HCT116 (cell line): ENCODE data around the gene PTPRS. TPM values are rescaled to one million over a fixed set of nuclear protein-coding genes. Genes with fewer than 3 reads are reported as not detected.

ENCODE experiments used
- ATAC-seq: fragments of 200-7000 bp; cut with Tn5 transposase; 2 replicates; pipeline ENCODE4 v1.9.1; 2020; ENCODE audit warnings: mild to moderate bottlenecking, moderate library complexity
- BruUV-seq: library from RNA; stranded (reverse); fragments of 400-500 nt; replicated peaks from 2 replicates; lab custom pipeline; 2021; lab: Mats Ljungman, UMichigan
- CTCF ChIA-PET: fragments of 300-600 bp; sonication (Branson Sonifier 250); formaldehyde crosslinking; loops from one replicate; lab custom pipeline; 2021; ENCODE audit warnings: antibody characterized with exemption; lab: Charles Lee
- POLR2A ChIA-PET: fragments of 300-600, 350-600 bp; sonication (Branson Sonifier 250); formaldehyde crosslinking; loops from one replicate; lab custom pipeline; 2021; ENCODE audit warnings: antibody characterized with exemption; lab: Charles Lee
- RAD21 ChIA-PET, 2 experiments: fragments of 300-600 bp; sonication (Branson Sonifier 250); formaldehyde crosslinking; loops; one replicate each; lab custom pipeline; 2023; ENCODE audit warnings: low total read pairs in 2 of 2; ENCODE audit not compliant: uncharacterized antibody in 2 of 2, unreplicated experiment in 2 of 2, low non-redundant PET in 1 of 2; lab: Charles Lee
- DNase-seq: peaks from one replicate; pipeline ENCODE4 v3.0.0-alpha.2; 2010; ENCODE audit warnings: low read depth, low spot score
- H2AFZ ChIP-seq: fragments of 200-600 bp; shearing (Covaris generic), sonication (generic); 2 replicates; pipeline ENCODE4 v1.6.1; 2017; ENCODE audit warnings: low read depth, mixed run types, mixed read lengths, antibody characterized with exemption, low read length; ENCODE audit not compliant: poor library complexity, severe bottlenecking
- H3K27ac ChIP-seq: 2 replicates; pipeline ENCODE4 v1.5.1; 2012; ENCODE audit warnings: low read depth, low read length
- H3K27me3 ChIP-seq: fragments of 200-600 bp; sonication (generic); 2 replicates; pipeline ENCODE4 v1.6.1; 2016; ENCODE audit warnings: mixed run types, low read length, mixed read lengths; ENCODE audit not compliant: insufficient read depth
- H3K36me3 ChIP-seq, 2 experiments: fragments of 200-500 bp in 1 of 2; fragments of 200-600 bp in 1 of 2; sonication (Bioruptor generic) in 1 of 2; sonication (generic) in 1 of 2; 2 replicates each; pipeline versions ENCODE4 v1.5.1 to v1.6.1; 2014 to 2016; ENCODE audit warnings: low read length in 2 of 2, inconsistent platforms in 1 of 2, mixed read lengths in 1 of 2, mixed run types in 1 of 2; ENCODE audit not compliant: insufficient read depth in 2 of 2, control insufficient read depth in 1 of 2
- H3K4me1 ChIP-seq, 2 experiments: fragments of 200-600 bp in 1 of 2; sonication (generic) in 1 of 2; 2 replicates each; pipeline versions ENCODE4 v1.5.1 to v1.6.1; 2012 to 2017; ENCODE audit warnings: low read length in 2 of 2, inconsistent platforms in 1 of 2, mild to moderate bottlenecking in 1 of 2, mixed read lengths in 1 of 2, mixed run types in 1 of 2, moderate library complexity in 1 of 2; ENCODE audit not compliant: insufficient read depth in 2 of 2, control insufficient read depth in 1 of 2
- H3K4me2 ChIP-seq: fragments of 200-600 bp; sonication (generic); 2 replicates; pipeline ENCODE4 v1.6.1; 2017; ENCODE audit warnings: mixed run types, low read length, mixed read lengths
- H3K4me3 ChIP-seq, 2 experiments: fragments of 200-600 bp in 1 of 2; sonication (generic) in 1 of 2; replicated peaks in 1 of 2; 2 replicates each; pipeline ENCODE4 v1.5.1; 2011 to 2016; ENCODE audit warnings: low read length in 2 of 2, control low read depth in 1 of 2, low read depth in 1 of 2, mild to moderate bottlenecking in 1 of 2, mixed read lengths in 1 of 2, mixed run types in 1 of 2
- H3K79me2 ChIP-seq: fragments of 200-600 bp; sonication (generic); 2 replicates; pipeline ENCODE4 v1.6.1; 2017; ENCODE audit warnings: mild to moderate bottlenecking, mixed run types, low read length, moderate library complexity, mixed read lengths; ENCODE audit not compliant: insufficient read depth
- H3K9ac ChIP-seq: fragments of 200-600 bp; sonication (generic); 2 replicates; pipeline ENCODE4 v1.6.1; 2016; ENCODE audit warnings: low read length, mixed read lengths
- H3K9me2 ChIP-seq: fragments of 200-600 bp; sonication (generic), shearing (Covaris generic); 2 replicates; pipeline ENCODE4 v1.6.1; 2017; ENCODE audit warnings: mixed run types, mild to moderate bottlenecking, moderate library complexity; ENCODE audit not compliant: insufficient read depth
- H3K9me3 ChIP-seq, 2 experiments: fragments of 200-500 bp in 1 of 2; fragments of 200-600 bp in 1 of 2; sonication (Bioruptor generic) in 1 of 2; sonication (generic) in 1 of 2; 2 replicates each; pipeline ENCODE4 v1.6.1; 2014 to 2017; ENCODE audit warnings: low read length in 2 of 2, mixed read lengths in 2 of 2, inconsistent platforms in 1 of 2, low read depth in 1 of 2, mild to moderate bottlenecking in 1 of 2, mixed run types in 1 of 2, moderate library complexity in 1 of 2; ENCODE audit not compliant: control insufficient read depth in 1 of 2, insufficient read depth in 1 of 2
- H4K20me1 ChIP-seq: fragments of 200-600 bp; sonication (generic), shearing (Covaris generic); 2 replicates; pipeline ENCODE4 v1.6.1; 2017; ENCODE audit warnings: mixed run types, mild to moderate bottlenecking, moderate library complexity; ENCODE audit not compliant: insufficient read depth
- ATF3 ChIP-seq: IDR thresholded peaks from 2 replicates; pipeline ENCODE4 v1.6.1; 2012
- CBX3 ChIP-seq: IDR thresholded peaks from 2 replicates; pipeline ENCODE4 v1.6.1; 2012; ENCODE audit warnings: low read depth
- CTCF ChIP-seq, 3 experiments: fragments of 200-600 bp in 1 of 3; sonication (generic) in 1 of 3; IDR thresholded peaks in 2 of 3; conservative IDR thresholded peaks in 1 of 3; 2 replicates each; pipeline ENCODE4 v1.5.1; 2012 to 2017; ENCODE audit warnings: low read depth in 2 of 3, low read length in 2 of 3, antibody characterized with exemption in 1 of 3, borderline replicate concordance in 1 of 3, control low read depth in 1 of 3, mild to moderate bottlenecking in 1 of 3, mixed read lengths in 1 of 3, mixed run types in 1 of 3, moderate library complexity in 1 of 3; ENCODE audit not compliant: insufficient read depth in 1 of 3
- ELF1 ChIP-seq: IDR thresholded peaks from 2 replicates; pipeline ENCODE4 v1.6.1; 2012; ENCODE audit warnings: low read depth, borderline replicate concordance
- EZH2phosphoT487 ChIP-seq: fragments of 200-600 bp; IDR thresholded peaks from 2 replicates; pipeline ENCODE4 v1.6.1; 2018; ENCODE audit warnings: antibody characterized with exemption, borderline replicate concordance
- FOSL1 ChIP-seq: IDR thresholded peaks from 2 replicates; pipeline ENCODE4 v1.6.1; 2012; ENCODE audit warnings: low read depth
- JUND ChIP-seq: IDR thresholded peaks from 2 replicates; pipeline ENCODE4 v1.6.1; 2012
- MAX ChIP-seq: IDR thresholded peaks from 2 replicates; pipeline ENCODE4 v1.6.1; 2012
- POLR2A ChIP-seq: IDR thresholded peaks from 2 replicates; pipeline ENCODE4 v1.7.0; 2011; ENCODE audit warnings: borderline replicate concordance; ENCODE audit not compliant: insufficient read depth, insufficient read length; ENCODE audit errors: extremely low read depth
- POLR2AphosphoS5 ChIP-seq: IDR thresholded peaks from 2 replicates; pipeline ENCODE4 v1.6.1; 2011; ENCODE audit warnings: mild to moderate bottlenecking, low read depth, low read length, moderate library complexity
- RAD21 ChIP-seq: IDR thresholded peaks from 2 replicates; pipeline ENCODE4 v1.6.1; 2012; ENCODE audit warnings: low read depth, mild to moderate bottlenecking
- REST ChIP-seq: IDR thresholded peaks from 2 replicates; pipeline ENCODE4 v1.6.1; 2012; ENCODE audit warnings: low read depth
- SIN3A ChIP-seq: IDR thresholded peaks from 2 replicates; pipeline ENCODE4 v1.6.1; 2012; ENCODE audit warnings: low read depth
- SP1 ChIP-seq: IDR thresholded peaks from 2 replicates; pipeline ENCODE4 v1.6.1; 2012; ENCODE audit warnings: low read depth
- SRF ChIP-seq: IDR thresholded peaks from 2 replicates; pipeline ENCODE4 v1.6.1; 2012; ENCODE audit warnings: low read depth
- TCF7L2 ChIP-seq: IDR thresholded peaks from 2 replicates; pipeline ENCODE4 v1.7.0; 2011; ENCODE audit warnings: borderline replicate concordance, inconsistent platforms; ENCODE audit not compliant: insufficient read depth, insufficient read length; ENCODE audit errors: extremely low read depth
- YY1 ChIP-seq: IDR thresholded peaks from 2 replicates; pipeline ENCODE4 v1.6.1; 2011; ENCODE audit warnings: low read length, low read depth, moderate library complexity, mild to moderate bottlenecking; ENCODE audit not compliant: insufficient replicate concordance; ENCODE audit errors: extremely low read depth
- ZBTB33 ChIP-seq: IDR thresholded peaks from 2 replicates; pipeline ENCODE4 v1.6.1; 2011; ENCODE audit warnings: mild to moderate bottlenecking, low read length, moderate library complexity; ENCODE audit not compliant: insufficient replicate concordance; ENCODE audit errors: extremely low read depth
- ZFX ChIP-seq: fragments of 450-650 bp; IDR thresholded peaks from 2 replicates; pipeline ENCODE4 v1.6.1; 2017
- intact Hi-C: fragments of 100-400 bp; cut with micrococcal nuclease; formaldehyde crosslinking; loops from 2 replicates; pipeline ENCODE4 v1.10.0; 2022
- total RNA-seq: library from RNA; stranded (reverse); gene quantifications from one replicate; pipeline ENCODE4 v1.2.1, GENCODE V29; 2021; ENCODE audit not compliant: unreplicated experiment

PTPRS gene
- total RNA-seq, 1 experiment from 2014 or later, result 123 TPM

GRCh38 chr19:5333581-5334365 is 6.8 kb downstream of the PTPRS start:
- H3K79me2 ChIP-seq, result peaks cover 19% of the 10 kb centered on the region; the same call in 1 of the 2 replicates
- no peak for DNase-seq
- POLR2A ChIA-PET, result interaction anchor here (0.6 kb wide), 1 partner anchor 548 kb away, joined by 3 read pairs; no protein-coding TSS in a partner anchor
- H4K20me1 ChIP-seq, result no peaks in the 10 kb centered on the region
- H3K4me1 ChIP-seq, result no peaks in the 10 kb centered on the region
- TF ChIP-seq YY1 (no peak), ELF1 (no peak), SP1 (no peak), POLR2A (no peak), ZFX (no peak), MAX (no peak), JUND (no peak), FOSL1 (no peak), ATF3 (no peak), CTCF (IDR thresholded peaks at IDR 0.05 in 2 of 3, conservative IDR thresholded peaks at IDR 0.05 in 1 of 3; ENCODE audit: borderline replicate concordance in 1 of 3, insufficient read depth in 1 of 3, low read depth in 2 of 3, low read length in 2 of 3) (no peak), EZH2phosphoT487 (no peak), SIN3A (no peak), ZBTB33 (no peak), POLR2AphosphoS5 (no peak), SRF (no peak), TCF7L2 (no peak), REST (no peak), CBX3 (no peak), RAD21 (no peak)
- TF ChIP-seq, all 23 proteins: peak for 0
- H3K4me3 ChIP-seq, result no peak overlapping the region
- H2AFZ ChIP-seq, result no peak overlapping the region
- RAD21 ChIA-PET, result no interaction called here
- intact Hi-C loops, result no loop called here
- no peaks in the 10 kb centered on the region for H3K36me3 ChIP-seq
- no peak for ATAC-seq
- H3K27me3 ChIP-seq, result no peaks in the 10 kb centered on the region
- no peaks in the 10 kb centered on the region for H3K9me2 ChIP-seq
- no peak overlapping the region for H3K27ac ChIP-seq
- CTCF ChIA-PET, result no interaction called here
- H3K4me2 ChIP-seq, result no peak overlapping the region
- no TSS peak for BruUV-seq
- no peaks in the 10 kb centered on the region for H3K9me3 ChIP-seq
- H3K9ac ChIP-seq, result no peak overlapping the region
